ENCODE results near the gene LRRTM4. TPM values are rescaled to one million over a fixed set of nuclear protein-coding genes. Genes with fewer than 3 reads are reported as not detected.

Gene LRRTM4
- total RNA-seq, 4 donors from 2014 or later, result not detected

DNA sequence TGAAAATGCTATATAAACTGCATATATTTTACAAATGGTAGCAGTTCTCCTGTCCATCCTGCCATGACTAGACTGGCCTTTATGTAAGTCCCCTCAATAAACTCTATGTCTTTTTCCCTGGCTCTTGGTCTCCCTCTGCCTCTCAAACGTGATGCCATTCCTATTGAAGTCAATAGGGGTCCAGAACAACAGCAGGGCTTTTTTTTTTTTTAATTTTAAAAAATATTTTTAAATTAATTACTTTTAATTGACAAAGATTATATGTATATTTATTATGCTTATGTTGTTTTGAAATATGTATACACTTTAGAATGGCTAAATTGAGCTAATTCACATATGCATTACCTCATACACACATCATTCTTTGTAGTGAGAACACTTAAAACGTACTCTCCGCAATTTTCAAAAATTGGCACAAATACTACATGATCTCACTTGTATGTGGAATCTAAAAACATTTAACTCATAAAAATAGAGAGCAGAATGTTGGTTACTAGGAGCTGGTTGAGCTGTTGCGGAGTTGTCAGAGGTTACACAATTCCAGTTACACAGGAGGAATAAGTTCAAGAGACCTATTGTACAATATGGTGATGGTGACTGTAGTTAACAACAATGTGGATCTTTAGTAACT is 123.1 kb downstream of the LRRTM4 start:
- no peaks in the 10 kb centered on the region for H3K36me3 ChIP-seq
- H3K4me1 ChIP-seq, result no peaks in the 10 kb centered on the region
- no peak overlapping the region for H3K27ac ChIP-seq
- DNase-seq, result no peak
- H3K27me3 ChIP-seq, result no peaks in the 10 kb centered on the region
- no peak overlapping the region for H3K4me3 ChIP-seq
- TF ChIP-seq POLR2A (IDR thresholded peaks at IDR 0.05), result no peak
- no peak for TF ChIP-seq CTCF (IDR thresholded peaks at IDR 0.05)
- H3K9me3 ChIP-seq, result no peaks in the 10 kb centered on the region

GRCh38 chr2:77397763-77398162 is 124.4 kb downstream of the LRRTM4 start:
- TF ChIP-seq CTCF (IDR thresholded peaks at IDR 0.05) (no peak), POLR2A (IDR thresholded peaks at IDR 0.05) (no peak)

DNA sequence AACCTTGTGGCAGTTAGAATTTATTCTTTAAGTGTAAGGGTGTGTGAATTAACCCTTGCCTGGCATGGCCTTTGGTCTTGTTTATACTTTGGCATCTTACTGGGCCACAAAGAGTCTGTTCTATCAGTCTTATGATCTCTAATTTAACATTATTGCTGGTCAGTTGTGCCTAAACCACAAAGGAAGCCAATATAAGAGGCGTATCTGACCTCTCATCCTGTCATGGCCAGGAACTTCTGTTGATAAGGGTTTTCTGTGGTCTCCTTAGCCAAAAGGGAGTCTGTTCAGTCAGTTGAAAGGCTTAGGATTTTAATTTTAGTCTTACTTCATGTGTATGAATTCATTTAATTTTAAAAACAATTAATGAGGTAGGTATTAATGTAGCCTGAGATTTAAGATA is 127.2 kb downstream of the LRRTM4 start:
- TF ChIP-seq POLR2A (IDR thresholded peaks at IDR 0.05), result no peak
- Histone ChIP-seq H3K4me1 (no peaks in the 10 kb centered on the region), H3K4me3 (no peak overlapping the region), H3K36me3 (no peaks in the 10 kb centered on the region), H3K27ac (no peak overlapping the region), H3K27me3 (no peaks in the 10 kb centered on the region), H3K9me3 (no peaks in the 10 kb centered on the region)
- no peak for DNase-seq

More at GRCh38 chr2:77397763-77398162, 124.4 kb downstream of the LRRTM4 start:
- no peak overlapping the region for H3K27ac ChIP-seq
- DNase-seq, result no peak
- no peaks in the 10 kb centered on the region for H3K4me1 ChIP-seq
- H3K36me3 ChIP-seq, result no peaks in the 10 kb centered on the region
- H3K4me3 ChIP-seq, result no peak overlapping the region
- H3K9me3 ChIP-seq, result no peaks in the 10 kb centered on the region
- no peaks in the 10 kb centered on the region for H3K27me3 ChIP-seq

DNA sequence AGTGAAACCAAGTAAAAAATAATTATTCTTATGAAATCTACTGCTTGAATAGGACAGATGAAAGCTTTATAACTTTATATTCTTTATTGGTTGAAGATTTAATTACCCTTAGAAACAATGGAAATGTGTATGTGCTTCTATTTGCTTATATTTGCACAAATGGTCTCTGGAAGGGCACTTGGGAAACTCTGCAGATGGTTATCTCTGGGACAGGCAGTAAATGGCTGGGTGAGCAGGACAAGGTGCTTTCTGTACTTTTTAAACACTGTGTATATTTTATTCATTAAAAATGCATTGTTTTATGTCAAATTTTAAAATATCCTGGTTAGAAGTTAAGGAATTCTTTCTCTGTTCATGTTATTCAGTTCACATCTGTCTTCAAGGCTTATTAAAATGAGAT is 131.1 kb downstream of the LRRTM4 start:
- H3K9me3 ChIP-seq, result no peaks in the 10 kb centered on the region
- TF ChIP-seq POLR2A (IDR thresholded peaks at IDR 0.05), result no peak
- TF ChIP-seq CTCF (IDR thresholded peaks at IDR 0.05), result no peak
- H3K36me3 ChIP-seq, result no peaks in the 10 kb centered on the region
- H3K27ac ChIP-seq, result no peak overlapping the region
- no peak overlapping the region for H3K4me3 ChIP-seq
- DNase-seq, result no peak
- H3K27me3 ChIP-seq, result no peaks in the 10 kb centered on the region
- H3K4me1 ChIP-seq, result no peaks in the 10 kb centered on the region

DNA sequence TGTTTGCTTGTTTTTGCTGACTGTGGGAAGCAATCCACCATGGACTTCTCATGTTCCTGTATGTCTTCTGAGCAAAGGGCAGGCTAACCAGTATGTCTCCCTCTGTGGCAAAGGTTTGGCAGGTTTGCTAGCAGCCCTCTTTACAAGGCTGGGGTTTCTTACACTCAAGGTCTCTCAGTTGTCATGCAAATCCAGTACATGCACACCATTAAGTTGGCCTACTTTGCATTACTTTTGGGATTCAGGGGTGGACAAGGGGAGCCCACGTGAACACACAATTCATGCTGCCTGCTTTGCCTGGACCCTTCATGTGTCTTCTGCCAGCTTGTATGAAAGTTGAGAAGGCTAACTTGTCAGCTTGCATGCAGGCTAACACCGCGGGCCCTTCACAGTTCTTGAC is 134.9 kb downstream of the LRRTM4 start:
- Histone ChIP-seq H3K4me3 (no peak overlapping the region), H3K27ac (no peak overlapping the region), H3K36me3 (no peaks in the 10 kb centered on the region), H3K27me3 (no peaks in the 10 kb centered on the region), H3K9me3 (no peaks in the 10 kb centered on the region), H3K4me1 (no peaks in the 10 kb centered on the region)
- no peak for DNase-seq
- TF ChIP-seq CTCF (IDR thresholded peaks at IDR 0.05) (no peak), POLR2A (IDR thresholded peaks at IDR 0.05) (no peak)

DNA sequence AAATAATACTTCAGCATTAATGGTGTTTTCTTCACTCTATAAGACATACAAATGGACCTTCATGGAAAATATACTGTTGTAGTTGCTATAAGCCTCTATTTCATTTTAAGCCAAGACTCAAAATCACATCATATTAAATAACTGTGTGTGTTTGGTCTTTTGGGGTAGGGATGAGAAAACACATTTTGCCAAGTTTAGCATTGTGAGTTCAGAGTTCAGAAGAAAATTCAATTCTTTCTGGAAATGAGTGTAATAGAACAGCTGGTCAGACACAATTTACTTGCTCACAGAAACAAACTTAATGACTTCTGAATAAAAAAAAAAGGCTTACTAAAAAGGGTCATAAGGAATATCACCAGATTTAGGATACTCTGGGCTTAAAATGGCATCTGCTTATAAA is 149.5 kb downstream of the LRRTM4 start:
- Histone ChIP-seq H3K4me3 (no peak overlapping the region), H3K4me1 (no peaks in the 10 kb centered on the region), H3K27me3 (no peaks in the 10 kb centered on the region), H3K27ac (no peak overlapping the region), H3K9me3 (no peaks in the 10 kb centered on the region), H3K36me3 (no peaks in the 10 kb centered on the region)
- no peak for DNase-seq
- TF ChIP-seq CTCF (IDR thresholded peaks at IDR 0.05) (no peak), POLR2A (IDR thresholded peaks at IDR 0.05) (no peak)
